HG02610 (cell line): Measurements from ENCODE around the gene CNTN2.

ENCODE experiments used
- ATAC-seq: cut with Tn5 transposase; IDR thresholded peaks from one replicate; pipeline ENCODE4 v1.9.1; 2021; ENCODE audit warnings: mild to moderate bottlenecking, moderate library complexity; ENCODE audit not compliant: unreplicated experiment

The CNTN2 gene

GRCh38 chr1:205121660-205122488 is 78.9 kb downstream of the CNTN2 start, which contains the start of gene RBBP5:
RBBP5 (minus strand) TSS chr1:205121978; CDS start chr1:205121873, 105 bp downstream.
- ATAC-seq = peak; percentile 97

- peak; percentile 11 for ATAC-seq
Measured at GRCh38 chr1:205122489-205122882, 79.5 kb downstream of the CNTN2 start.

- ATAC-seq = no peak
Measured at GRCh38 chr1:205124726-205125125, 81.7 kb downstream of the CNTN2 start.

GRCh38 chr1:205127646-205128045 is 84.6 kb downstream of the CNTN2 start:
- ATAC-seq = no peak
